ENCODE results near the gene TM9SF3. TPM values are rescaled to one million over a fixed set of nuclear protein-coding genes. Genes with fewer than 3 reads are reported as not detected.

The TM9SF3 gene
- total and polyA plus RNA-seq, 4 donors = 24.4 to 103 (median 66.7) TPM

- H3K36me3 ChIP-seq (ENCODE audit: control insufficient read depth in 4 of 4, insufficient read depth in 4 of 4, low read length in 4 of 4) = peaks cover 11 to 30% (median 28%) of the 10 kb centered on the region in 4 donors
- ATAC-seq (ENCODE audit: insufficient read depth, low FRiP score) = no peak
- H3K9me3 ChIP-seq (ENCODE audit: control insufficient read depth in 4 of 4, insufficient read depth in 3 of 4, low read length in 3 of 4) = no peaks in the 10 kb centered on the region
- H3K4me3 ChIP-seq = no peak overlapping the region
- 81 to 100% methylated on average over 1 of the region's 1 CpG for WGBS, 2 donors
- DNase-seq = peak in 1 of 3 donors; percentile 42
- no peaks in the 10 kb centered on the region for H3K27me3 ChIP-seq (ENCODE audit: control insufficient read depth in 3 of 3, insufficient read depth in 3 of 3, low read length in 2 of 3)
- H3K4me1 ChIP-seq (ENCODE audit: control insufficient read depth in 5 of 5, insufficient read depth in 5 of 5, low read length in 5 of 5) = peaks cover 0 to 12% (median 0%) of the 10 kb centered on the region in 5 donors
- H3K27ac ChIP-seq (ENCODE audit: low read depth in 1 of 2, low read length in 1 of 2) = no peak overlapping the region
- no peak overlapping the region for H3K9ac ChIP-seq (ENCODE audit: insufficient read depth in 1 of 2, low read length in 2 of 2)
- no peak for TF ChIP-seq CTCF (IDR thresholded peaks at IDR 0.05; ENCODE audit: control extremely low read depth, extremely low read depth)
These were observed 62.1 kb downstream of the TM9SF3 start for GRCh38 chr10:96524741-96525140.

GRCh38 chr10:96517284-96517683 is 69.5 kb downstream of the TM9SF3 start:
- peaks cover 1 to 13% (median 10%) of the 10 kb centered on the region in 4 donors for H3K36me3 ChIP-seq (ENCODE audit: control insufficient read depth in 4 of 4, insufficient read depth in 4 of 4, low read length in 4 of 4)
- WGBS, 2 donors = 84 to 93% methylated on average over 1 of the region's 1 CpG
- DNase-seq (no peak), ATAC-seq (ENCODE audit: insufficient read depth, low FRiP score) (no peak)
- peaks cover 0 to 30% (median 28%) of the 10 kb centered on the region in 3 donors for H3K27me3 ChIP-seq (ENCODE audit: control insufficient read depth in 3 of 3, insufficient read depth in 3 of 3, low read length in 2 of 3)
- no peak for TF ChIP-seq CTCF (IDR thresholded peaks at IDR 0.05; ENCODE audit: control extremely low read depth, extremely low read depth)
- no peak overlapping the region for H3K27ac ChIP-seq (ENCODE audit: low read depth in 1 of 2, low read length in 1 of 2)
- no peak overlapping the region for H3K4me3 ChIP-seq
- H3K4me1 ChIP-seq (ENCODE audit: control insufficient read depth in 5 of 5, insufficient read depth in 5 of 5, low read length in 5 of 5) = peaks cover 0 to 20% (median 6%) of the 10 kb centered on the region in 5 donors
- no peak overlapping the region for H3K9ac ChIP-seq (ENCODE audit: insufficient read depth in 1 of 2, low read length in 2 of 2)
- H3K9me3 ChIP-seq (ENCODE audit: control insufficient read depth in 4 of 4, insufficient read depth in 3 of 4, low read length in 3 of 4) = no peaks in the 10 kb centered on the region

GRCh38 chr10:96516337-96516736 is 70.5 kb downstream of the TM9SF3 start:
- no peak for DNase-seq
- Histone ChIP-seq H3K36me3 (ENCODE audit: control insufficient read depth in 4 of 4, insufficient read depth in 4 of 4, low read length in 4 of 4) (peaks cover 0 to 9% (median 6%) of the 10 kb centered on the region in 4 donors), H3K9me3 (ENCODE audit: control insufficient read depth in 4 of 4, insufficient read depth in 3 of 4, low read length in 3 of 4) (peaks cover 0 to 1% (median 0%) of the 10 kb centered on the region in 4 donors), H3K27ac (ENCODE audit: low read depth in 1 of 2, low read length in 1 of 2) (no peak overlapping the region), H3K4me1 (ENCODE audit: control insufficient read depth in 5 of 5, insufficient read depth in 5 of 5, low read length in 5 of 5) (peaks cover 0 to 22% (median 6%) of the 10 kb centered on the region in 5 donors), H3K4me3 (no peak overlapping the region), H3K9ac (ENCODE audit: insufficient read depth in 1 of 2, low read length in 2 of 2) (no peak overlapping the region), H3K27me3 (ENCODE audit: control insufficient read depth in 3 of 3, insufficient read depth in 3 of 3, low read length in 2 of 3) (peaks cover 0 to 40% (median 37%) of the 10 kb centered on the region in 3 donors)
- ATAC-seq (ENCODE audit: insufficient read depth, low FRiP score) = no peak
- 82 to 87% methylated on average over 2 of the region's 2 CpGs for WGBS, 2 donors
- no peak for TF ChIP-seq CTCF (IDR thresholded peaks at IDR 0.05; ENCODE audit: control extremely low read depth, extremely low read depth)

Measured in lung (tissue), 12 donors.